Neural crest cell (in vitro differentiated cells): ENCODE data around the gene SLC41A2. TPM values are rescaled to one million over a fixed set of nuclear protein-coding genes. Genes with fewer than 3 reads are reported as not detected.

Source experiments
- DNase-seq: peaks from one replicate; pipeline ENCODE4 v3.0.0; 2021; ENCODE audit warnings: low read depth, mixed read lengths, low spot score
- H3K27ac Mint-ChIP-seq: one replicate; pipeline ENCODE4 v1.8.0; 2021; ENCODE audit warnings: mild to moderate bottlenecking, mixed read lengths; ENCODE audit not compliant: unreplicated experiment
- H3K27me3 Mint-ChIP-seq: 2 replicates; pipeline ENCODE4 v1.8.0; 2021; ENCODE audit warnings: low read depth, mild to moderate bottlenecking, mixed read lengths
- H3K36me3 Mint-ChIP-seq: 2 replicates; pipeline ENCODE4 v1.8.0; 2021; ENCODE audit warnings: low read depth, mild to moderate bottlenecking, mixed read lengths
- H3K4me1 Mint-ChIP-seq: 2 replicates; pipeline ENCODE4 v1.8.0; 2021; ENCODE audit warnings: mixed read lengths
- H3K4me3 Mint-ChIP-seq: one replicate; pipeline ENCODE4 v1.8.0; 2021; ENCODE audit warnings: mild to moderate bottlenecking, mixed read lengths
- H3K9me3 Mint-ChIP-seq: 2 replicates; pipeline ENCODE4 v1.8.0; 2021; ENCODE audit warnings: mixed read lengths
- total RNA-seq: library from RNA; stranded (reverse); gene quantifications from 2 replicates; pipeline ENCODE4 v1.2.1, GENCODE V29; 2021
- TF ChIP-seq, protein P1 (sequence below): fragments of 200-600 bp; sonication (generic); conservative IDR thresholded peaks from 2 replicates; pipeline ENCODE4 v1.5.0; 2021; ENCODE audit warnings: antibody characterized with exemption, mild to moderate bottlenecking

The SLC41A2 gene
- total RNA-seq, 1 donor from 2014 or later, result 1.9 TPM

DNA sequence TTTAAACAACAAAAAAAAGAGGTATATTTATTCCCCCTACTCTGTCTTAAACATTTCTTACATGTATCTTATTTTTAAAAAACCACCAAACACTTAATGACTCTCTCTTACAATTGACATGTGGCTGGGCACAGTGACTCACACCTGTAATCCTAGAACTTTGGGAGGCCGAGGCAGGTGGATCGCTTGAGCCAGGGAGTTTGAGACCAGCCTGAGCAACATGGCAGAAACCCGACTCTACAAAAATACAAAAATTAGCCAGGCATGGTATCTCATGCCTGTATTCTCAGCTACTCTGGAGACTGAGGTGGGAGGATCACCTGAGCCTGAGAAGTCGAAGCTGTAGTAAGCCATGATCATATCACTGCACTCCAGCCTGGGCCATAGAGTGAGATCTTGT lies 16.0 kb downstream of the SLC41A2 start:
- H3K9me3 Mint-ChIP-seq, result peaks cover 2% of the 10 kb centered on the region

DNA sequence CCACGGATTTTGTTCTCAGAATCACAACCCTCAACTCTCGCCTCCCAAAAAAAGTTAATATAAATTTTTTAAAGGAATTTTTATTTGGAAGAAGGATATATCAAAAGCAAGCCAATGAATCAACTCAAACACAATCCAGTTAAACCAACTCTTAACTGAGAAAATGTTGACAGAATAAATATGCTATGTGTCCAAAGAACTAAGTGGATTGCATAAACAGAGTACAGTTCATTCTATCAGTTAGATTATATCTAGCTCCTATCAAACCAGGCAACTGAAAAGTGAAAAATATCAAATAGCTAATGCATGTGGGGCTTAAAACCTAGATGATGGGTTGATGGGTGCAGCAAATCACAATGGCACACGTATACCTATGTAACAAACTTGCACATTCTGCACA lies 16.6 kb downstream of the SLC41A2 start:
- H3K4me3 Mint-ChIP-seq, result no peak overlapping the region
- DNase-seq, result no peak
- H3K36me3 Mint-ChIP-seq, result peaks cover 4% of the 10 kb centered on the region
- H3K4me1 Mint-ChIP-seq, result no peaks in the 10 kb centered on the region
- H3K27ac Mint-ChIP-seq, result no peak overlapping the region
- no peaks in the 10 kb centered on the region for H3K27me3 Mint-ChIP-seq
- TF ChIP-seq, protein P1, sequence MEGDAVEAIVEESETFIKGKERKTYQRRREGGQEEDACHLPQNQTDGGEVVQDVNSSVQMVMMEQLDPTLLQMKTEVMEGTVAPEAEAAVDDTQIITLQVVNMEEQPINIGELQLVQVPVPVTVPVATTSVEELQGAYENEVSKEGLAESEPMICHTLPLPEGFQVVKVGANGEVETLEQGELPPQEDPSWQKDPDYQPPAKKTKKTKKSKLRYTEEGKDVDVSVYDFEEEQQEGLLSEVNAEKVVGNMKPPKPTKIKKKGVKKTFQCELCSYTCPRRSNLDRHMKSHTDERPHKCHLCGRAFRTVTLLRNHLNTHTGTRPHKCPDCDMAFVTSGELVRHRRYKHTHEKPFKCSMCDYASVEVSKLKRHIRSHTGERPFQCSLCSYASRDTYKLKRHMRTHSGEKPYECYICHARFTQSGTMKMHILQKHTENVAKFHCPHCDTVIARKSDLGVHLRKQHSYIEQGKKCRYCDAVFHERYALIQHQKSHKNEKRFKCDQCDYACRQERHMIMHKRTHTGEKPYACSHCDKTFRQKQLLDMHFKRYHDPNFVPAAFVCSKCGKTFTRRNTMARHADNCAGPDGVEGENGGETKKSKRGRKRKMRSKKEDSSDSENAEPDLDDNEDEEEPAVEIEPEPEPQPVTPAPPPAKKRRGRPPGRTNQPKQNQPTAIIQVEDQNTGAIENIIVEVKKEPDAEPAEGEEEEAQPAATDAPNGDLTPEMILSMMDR, result no peak
- peaks cover 2% of the 10 kb centered on the region for H3K9me3 Mint-ChIP-seq

More for the DNA sequence above, 16.0 kb downstream of the SLC41A2 start:
- Mint-ChIP-seq H3K36me3 (peaks cover 4% of the 10 kb centered on the region), H3K4me3 (no peak overlapping the region), H3K27ac (no peak overlapping the region), H3K27me3 (no peaks in the 10 kb centered on the region), H3K4me1 (no peaks in the 10 kb centered on the region)
- no peak for DNase-seq
- TF ChIP-seq, protein P1, result no peak

DNA sequence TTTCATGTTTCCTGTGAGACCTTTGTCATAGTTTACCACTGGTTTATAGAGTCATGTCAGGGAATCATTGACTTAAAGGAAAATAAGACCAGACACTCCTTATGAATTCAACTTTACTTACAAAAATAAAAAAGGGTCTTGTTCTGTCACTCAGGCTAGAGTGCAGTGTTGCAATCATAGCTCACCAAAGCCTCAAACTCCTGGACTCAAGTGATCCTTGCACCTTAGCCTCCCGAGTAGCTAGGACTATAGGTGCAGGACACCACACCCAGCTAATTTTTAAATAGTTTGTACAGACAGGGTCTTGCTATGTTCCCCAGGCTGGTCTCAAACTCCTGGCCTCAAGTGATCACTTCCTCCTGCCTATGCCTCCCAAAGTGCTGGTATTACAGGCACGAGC lies 19.0 kb downstream of the SLC41A2 start:
- no peak overlapping the region for H3K27ac Mint-ChIP-seq
- no peaks in the 10 kb centered on the region for H3K27me3 Mint-ChIP-seq
- H3K9me3 Mint-ChIP-seq, result peaks cover 3% of the 10 kb centered on the region
- no peak overlapping the region for H3K4me3 Mint-ChIP-seq
- DNase-seq, result no peak
- H3K4me1 Mint-ChIP-seq, result no peaks in the 10 kb centered on the region
- H3K36me3 Mint-ChIP-seq, result no peaks in the 10 kb centered on the region
- TF ChIP-seq, protein P1, result no peak

DNA sequence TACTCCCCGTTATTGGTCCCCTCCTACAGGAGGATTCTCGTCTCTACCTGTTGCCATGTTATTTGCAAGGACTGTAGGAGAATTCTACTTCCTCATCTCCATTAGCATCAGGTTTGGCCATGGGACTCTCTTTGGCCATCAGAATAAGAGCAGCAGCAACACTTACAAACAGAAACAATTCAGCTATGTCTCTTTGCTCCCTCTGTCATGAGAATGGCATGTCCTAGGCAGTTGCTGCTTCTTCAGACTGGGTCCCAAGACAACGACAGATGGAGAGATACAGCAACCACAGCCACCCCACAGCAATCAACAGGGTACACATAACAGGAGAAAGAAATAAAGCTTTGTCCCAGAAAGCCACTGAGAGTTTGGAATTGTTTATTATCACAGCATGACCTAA lies 19.7 kb downstream of the SLC41A2 start:
- no peaks in the 10 kb centered on the region for H3K36me3 Mint-ChIP-seq
- no peaks in the 10 kb centered on the region for H3K4me1 Mint-ChIP-seq
- H3K27me3 Mint-ChIP-seq, result no peaks in the 10 kb centered on the region
- H3K27ac Mint-ChIP-seq, result no peak overlapping the region
- DNase-seq, result no peak
- no peak overlapping the region for H3K4me3 Mint-ChIP-seq
- peaks cover 3% of the 10 kb centered on the region for H3K9me3 Mint-ChIP-seq
- TF ChIP-seq, protein P1, result no peak

- Mint-ChIP-seq H3K27me3 (no peaks in the 10 kb centered on the region), H3K36me3 (no peaks in the 10 kb centered on the region), H3K4me1 (no peaks in the 10 kb centered on the region), H3K27ac (no peak overlapping the region), H3K4me3 (no peak overlapping the region), H3K9me3 (peaks cover 3% of the 10 kb centered on the region)
- TF ChIP-seq, protein P1, result no peak
- DNase-seq, result no peak
These were observed 22.2 kb downstream of the SLC41A2 start for GRCh38 chr12:104935886-104936285.

DNA sequence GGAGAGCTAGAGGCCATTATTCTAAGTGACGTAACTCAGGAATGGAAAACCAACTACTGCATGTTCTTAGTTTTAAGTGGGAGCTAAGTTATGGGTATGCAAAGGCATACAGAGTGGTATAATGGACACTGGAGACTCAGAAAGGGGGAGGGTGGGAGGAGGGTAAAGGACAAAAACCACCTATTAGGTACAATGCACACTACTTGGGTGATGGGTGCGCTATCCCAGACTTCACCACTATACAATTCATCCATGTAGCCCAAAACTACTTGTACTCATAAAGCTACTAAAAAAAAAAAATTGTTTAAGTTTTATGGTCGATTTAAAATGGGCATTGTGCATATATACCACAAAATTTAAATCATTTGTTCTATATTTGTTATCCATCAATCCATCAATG lies 24.3 kb downstream of the SLC41A2 start:
- DNase-seq, result no peak
- no peak overlapping the region for H3K4me3 Mint-ChIP-seq
- no peaks in the 10 kb centered on the region for H3K4me1 Mint-ChIP-seq

More for the DNA sequence above, 24.3 kb downstream of the SLC41A2 start:
- no peak overlapping the region for H3K27ac Mint-ChIP-seq
- TF ChIP-seq, protein P1, result no peak
- H3K9me3 Mint-ChIP-seq, result peaks cover 3% of the 10 kb centered on the region
- no peaks in the 10 kb centered on the region for H3K36me3 Mint-ChIP-seq
- no peaks in the 10 kb centered on the region for H3K27me3 Mint-ChIP-seq
